HS-5 (cell line): ENCODE results near the gene EFNA2.

Experiments
- DNase-seq: peaks from one replicate; pipeline ENCODE4 v3.0.0-alpha.2; 2012; ENCODE audit warnings: low read depth

Gene EFNA2

GRCh38 chr19:1260749-1261537, 24.7 kb upstream of the EFNA2 start:
- no peak for DNase-seq

- no peak for DNase-seq
Observed at GRCh38 chr19:1261538-1261797, 24.2 kb upstream of the EFNA2 start.

DNA sequence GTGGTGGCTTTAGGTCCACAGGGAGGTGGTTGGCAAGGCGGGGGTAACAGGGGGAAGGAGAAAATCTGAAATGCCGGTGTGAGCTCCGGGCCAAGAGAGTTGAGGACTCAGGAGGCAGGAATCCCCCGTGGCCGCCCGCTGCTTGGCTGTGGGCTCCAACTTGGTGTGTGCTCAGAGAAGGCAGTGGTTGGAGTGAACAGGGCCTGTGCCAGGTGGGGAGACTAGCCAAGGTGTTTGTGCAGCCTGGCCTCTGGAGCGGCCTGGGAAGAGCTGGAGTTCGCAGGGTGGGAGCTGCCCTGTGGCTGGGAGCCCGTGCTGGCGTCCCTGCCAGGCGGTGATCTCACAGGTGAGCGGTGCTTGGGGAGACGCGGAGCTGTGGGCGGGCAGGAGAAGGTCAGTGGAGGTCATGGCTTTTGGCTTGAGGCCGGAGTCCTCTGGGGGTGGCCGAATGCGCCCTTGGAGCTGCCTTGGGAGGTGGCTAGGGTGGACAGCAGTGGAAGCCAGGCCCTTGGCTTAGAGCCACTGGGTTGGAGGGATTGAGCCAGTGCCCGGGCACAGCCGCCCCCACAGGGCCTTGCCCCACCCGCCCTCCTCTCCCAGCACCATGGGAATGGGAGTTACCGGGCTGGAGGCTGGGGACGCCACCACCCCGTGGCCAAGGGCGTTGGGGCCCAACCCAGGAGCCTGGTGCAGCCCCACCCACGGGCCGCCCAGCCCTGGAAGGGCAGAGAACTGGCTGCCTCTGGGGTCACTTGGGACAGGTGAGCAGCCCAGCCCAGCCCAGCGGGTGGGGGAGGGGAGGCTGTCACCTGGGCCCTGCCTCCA, 23.7 kb upstream of the EFNA2 start:
- DNase-seq, result no peak

GRCh38 chr19:1262623-1263123, 23.0 kb upstream of the EFNA2 start:
- DNase-seq, result no peak

DNA sequence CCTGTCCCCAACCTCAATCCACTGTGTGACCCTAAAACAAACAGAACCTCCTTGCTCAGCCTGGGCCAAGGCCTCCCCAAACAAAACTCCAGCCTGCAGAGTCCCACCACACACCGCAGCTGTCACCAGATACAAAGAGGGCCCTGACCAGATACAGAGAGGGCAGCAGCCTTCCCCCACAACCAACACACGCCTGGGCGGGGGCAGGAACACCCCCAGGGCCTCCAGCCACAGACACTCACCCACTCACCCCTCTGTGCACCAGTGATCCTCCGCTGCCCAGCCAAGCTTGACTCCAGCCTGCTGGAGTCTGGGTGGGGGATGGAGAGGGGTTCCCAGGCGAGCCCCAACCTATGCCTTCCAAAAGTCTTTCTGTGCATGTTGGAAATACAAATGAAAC, 22.5 kb upstream of the EFNA2 start:
- no peak for DNase-seq

GRCh38 chr19:1264801-1265614, 20.7 kb upstream of the EFNA2 start:
- DNase-seq, result no peak

- DNase-seq, result no peak
Observed at GRCh38 chr19:1265615-1266128, 20.0 kb upstream of the EFNA2 start.

DNA sequence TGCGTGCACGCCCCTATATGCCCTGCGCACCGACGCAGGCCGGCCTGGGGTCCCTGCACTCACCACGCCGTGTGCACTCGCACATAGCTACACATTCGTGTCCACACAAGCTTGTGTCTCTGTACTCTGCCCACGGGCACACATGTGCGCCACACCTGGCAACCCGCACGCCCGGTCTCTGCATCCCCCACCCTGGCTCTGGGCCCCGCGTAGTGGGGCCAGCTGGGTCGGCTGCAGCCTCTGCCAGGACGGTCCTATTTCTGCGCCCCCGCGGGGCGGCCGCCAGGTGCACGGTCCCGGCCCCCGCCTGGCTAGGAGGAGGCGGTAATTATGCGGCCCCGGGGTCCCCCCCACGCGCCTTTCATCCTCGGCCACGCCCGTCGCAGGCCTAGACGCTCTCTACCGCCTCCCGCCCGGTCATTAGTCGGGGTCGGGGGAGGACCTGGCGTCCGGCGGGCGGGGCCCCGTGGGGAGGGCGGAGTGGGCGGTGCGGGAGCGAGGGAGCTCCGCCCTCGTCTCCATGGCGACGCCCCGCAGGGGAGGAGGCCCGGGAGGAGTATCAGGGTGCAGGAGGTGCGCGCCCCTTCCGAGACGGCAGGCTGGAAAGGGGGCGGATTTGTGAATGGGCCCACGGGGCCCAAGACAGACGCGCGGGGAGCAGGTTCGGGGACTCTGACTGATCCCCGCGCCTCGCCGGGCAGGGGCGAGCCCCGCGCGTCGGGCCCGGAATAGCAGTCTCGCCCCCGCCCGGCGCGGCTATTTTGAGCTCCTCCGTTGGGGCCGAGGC, 19.4 kb upstream of the EFNA2 start:
- no peak for DNase-seq

GRCh38 chr19:1266916-1267476, 18.7 kb upstream of the EFNA2 start:
- DNase-seq, result no peak

GRCh38 chr19:1267477-1268225, 18.0 kb upstream of the EFNA2 start:
- DNase-seq, result no peak

GRCh38 chr19:1268226-1269064, 17.2 kb upstream of the EFNA2 start:
- DNase-seq, result no peak

GRCh38 chr19:1269065-1269477, 16.6 kb upstream of the EFNA2 start, which contains the start of gene CIRBP:
Gene CIRBP (plus strand): TSS chr19:1269332. CDS start chr19:1270934, 1,602 bp downstream.
- no peak for DNase-seq

- DNase-seq, result no peak
Observed at GRCh38 chr19:1269478-1270212, 16.0 kb upstream of the EFNA2 start.

- no peak for DNase-seq
Observed at GRCh38 chr19:1270213-1270853, 15.3 kb upstream of the EFNA2 start.

GRCh38 chr19:1270854-1271527, 14.7 kb upstream of the EFNA2 start:
- DNase-seq, result no peak

DNA sequence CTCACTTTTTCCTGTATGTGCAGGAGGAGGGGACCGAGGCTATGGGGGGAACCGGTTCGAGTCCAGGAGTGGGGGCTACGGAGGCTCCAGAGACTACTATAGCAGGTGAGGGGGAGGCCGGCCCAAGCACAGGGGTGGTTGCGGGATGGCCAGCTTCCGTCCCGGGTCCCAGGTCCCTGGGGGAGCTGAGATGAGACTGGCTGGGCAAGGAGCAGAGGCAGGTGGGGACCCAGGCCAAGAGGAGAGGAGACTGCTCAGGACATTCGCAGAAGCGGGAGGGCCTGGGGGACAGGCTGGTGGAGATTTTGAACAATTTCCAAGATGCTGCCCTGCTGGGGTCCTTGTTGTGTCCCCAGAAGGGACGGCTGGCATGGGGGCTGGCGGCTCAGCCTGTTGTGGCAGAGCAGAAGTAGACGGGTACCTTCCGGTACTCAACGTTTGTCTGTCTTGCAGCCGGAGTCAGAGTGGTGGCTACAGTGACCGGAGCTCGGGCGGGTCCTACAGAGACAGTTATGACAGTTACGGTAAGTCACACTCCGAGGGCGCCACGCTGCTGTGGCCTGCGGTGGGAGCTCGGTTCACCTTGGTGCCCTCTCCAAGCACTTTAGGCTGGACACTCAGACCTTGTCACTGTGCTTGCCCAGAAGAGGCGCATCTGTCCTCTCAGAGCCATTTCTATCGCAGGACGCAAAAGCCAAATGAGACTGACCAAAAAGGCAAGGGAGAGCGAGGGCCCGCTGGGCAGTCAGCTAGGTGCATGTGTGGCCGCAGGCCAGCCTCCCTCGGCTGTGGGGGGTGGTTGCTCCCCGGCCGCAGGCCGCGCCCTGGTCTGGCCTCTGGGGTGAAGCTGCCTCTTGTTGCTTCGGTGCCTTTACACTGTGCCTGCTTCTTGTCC, 13.9 kb upstream of the EFNA2 start:
- DNase-seq, result no peak
